ENCODE data around the gene MINDY4.

DNA sequence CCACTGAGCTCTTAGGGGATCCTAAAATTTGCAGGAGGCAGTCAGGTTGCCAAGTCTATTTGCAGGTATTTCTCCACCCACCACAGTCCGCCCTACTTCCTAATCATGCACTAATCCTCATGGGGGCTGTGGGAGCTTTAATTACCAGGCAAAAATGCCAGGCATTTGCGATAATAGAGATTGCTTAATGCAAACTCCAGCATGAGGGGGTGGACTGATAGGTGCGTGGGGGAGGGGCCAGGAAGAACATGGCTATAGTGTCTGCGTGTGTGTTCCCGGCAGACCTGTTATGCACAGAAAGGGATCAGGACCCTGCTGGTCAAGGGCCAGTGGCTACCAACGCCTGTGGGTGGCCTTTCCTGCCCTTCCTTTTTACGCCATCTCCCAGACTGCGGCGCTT, 124.8 kb downstream of the MINDY4 start:
- TF ChIP-seq CTCF (IDR thresholded peaks at IDR 0.05; ENCODE audit: insufficient read depth, low read length, poor library complexity, severe bottlenecking) (no peak), EZH2phosphoT487 (conservative IDR thresholded peaks at IDR 0.05; ENCODE audit: low read length) (no peak)

All from SU-DHL-6 (cell line).